WTC11 (cell line): ENCODE results near the gene IQSEC1.

Experiments
- AFF4 ChIP-seq: sonication (generic); formaldehyde crosslinking; IDR thresholded peaks from 2 replicates; pipeline ENCODE4 v1.8.1; 2023; ENCODE audit warnings: mild to moderate bottlenecking, missing genetic modification reagents, borderline replicate concordance
- CBFB ChIP-seq: sonication (generic); formaldehyde crosslinking; IDR thresholded peaks from 2 replicates; pipeline ENCODE4 v1.8.1; 2022; ENCODE audit warnings: mild to moderate bottlenecking, low read depth, missing genetic modification reagents
- E2F1 ChIP-seq: sonication (generic); formaldehyde crosslinking; IDR thresholded peaks from 2 replicates; pipeline ENCODE4 v1.8.0; 2022; ENCODE audit warnings: mild to moderate bottlenecking, missing genetic modification reagents

GRCh38 chr3:12854565-12854964 lies 218.7 kb downstream of the IQSEC1 start:
- no peak for TF ChIP-seq AFF4 (CRISPR knock-in tag)
- TF ChIP-seq E2F1 (CRISPR knock-in tag) = no peak
- TF ChIP-seq CBFB (CRISPR knock-in tag) = no peak
